H1 (cell line): ENCODE data around the gene HMGB3. TPM values are rescaled to one million over a fixed set of nuclear protein-coding genes. Genes with fewer than 3 reads are reported as not detected.

Experiments used
- CTCF ChIA-PET: fragments of 300-600 bp; sonication (Branson Sonifier 250); formaldehyde crosslinking; loops from one replicate; lab custom pipeline; 2021; ENCODE audit not compliant: partially characterized antibody; lab: Charles Lee
- POLR2A ChIA-PET: fragments of 300-600 bp; sonication (Branson Sonifier 250); formaldehyde crosslinking; loops from one replicate; lab custom pipeline; 2021; ENCODE audit warnings: inconsistent platforms; ENCODE audit not compliant: partially characterized antibody; lab: Charles Lee
- DNase-seq, 2 experiments: peaks; one replicate each; pipeline versions ENCODE4 v3.0.0 to v3.0.0-alpha.2; 2010 to 2022; ENCODE audit warnings: low spot score in 2 of 2, low read depth in 1 of 2, mixed read lengths in 1 of 2
- FAIRE-seq: peaks from 2 replicates; lab custom pipeline; 2011; peaks lifted over from hg19 to GRCh38; lab: Jason Lieb, UNC
- H2AFZ ChIP-seq: 2 replicates; pipeline ENCODE4 v1.8.1; 2012; ENCODE audit warnings: low read length, inconsistent platforms
- H2AK5ac ChIP-seq: 2 replicates; pipeline ENCODE4 v1.6.1; 2013; ENCODE audit warnings: low read depth, low read length
- H2BK120ac ChIP-seq: replicated peaks from 2 replicates; pipeline ENCODE3; 2013; ENCODE audit warnings: low read depth, low read length, inconsistent platforms
- H2BK12ac ChIP-seq: 2 replicates; pipeline ENCODE4 v1.6.1; 2013; ENCODE audit warnings: low read depth, low read length
- H2BK15ac ChIP-seq: 2 replicates; pipeline ENCODE4 v1.6.1; 2013; ENCODE audit warnings: low read length
- H2BK20ac ChIP-seq: 2 replicates; pipeline ENCODE4 v1.6.1; 2013; ENCODE audit warnings: low read length
- H2BK5ac ChIP-seq: 2 replicates; pipeline ENCODE4 v1.6.1; 2013; ENCODE audit warnings: low read depth, low read length
- H3K14ac ChIP-seq: 2 replicates; pipeline ENCODE4 v1.6.1; 2013; ENCODE audit warnings: inconsistent platforms; ENCODE audit not compliant: insufficient read length
- H3K18ac ChIP-seq: 2 replicates; pipeline ENCODE4 v1.6.1; 2013; ENCODE audit warnings: low read length; ENCODE audit errors: extremely low read depth
- H3K23ac ChIP-seq: 2 replicates; pipeline ENCODE4 v1.6.1; 2013; ENCODE audit warnings: inconsistent platforms; ENCODE audit not compliant: insufficient read length
- H3K23me2 ChIP-seq: 2 replicates; pipeline ENCODE4 v1.6.1; 2013; ENCODE audit warnings: low read depth, low read length
- H3K27ac ChIP-seq: 2 replicates; pipeline ENCODE4 v1.6.1; 2011; ENCODE audit warnings: low read depth, low read length, inconsistent platforms
- H3K27me3 ChIP-seq, 4 experiments: replicated peaks in 1 of 4; 1 replicate in 1 of 4; 2 replicates in 3 of 4; pipeline versions ENCODE4 v1.6.1 to v1.8.1; 2011 to 2013; ENCODE audit warnings: low read length in 3 of 4, mild to moderate bottlenecking in 3 of 4, inconsistent platforms in 2 of 4, mixed read lengths in 2 of 4, moderate library complexity in 1 of 4; ENCODE audit not compliant: control insufficient read depth in 3 of 4, insufficient read depth in 3 of 4; ENCODE audit errors: extremely low read depth in 1 of 4
- H3K36me3 ChIP-seq, 4 experiments: 2 replicates each; pipeline versions ENCODE4 v1.6.1 to v1.8.1; 2011 to 2013; ENCODE audit warnings: mild to moderate bottlenecking in 4 of 4, low read length in 3 of 4, moderate library complexity in 2 of 4, control low read depth in 1 of 4, inconsistent platforms in 1 of 4; ENCODE audit not compliant: insufficient read depth in 4 of 4, control insufficient read depth in 2 of 4
- H3K4ac ChIP-seq: replicated peaks from 2 replicates; pipeline ENCODE3; 2013; ENCODE audit warnings: low read length, low read depth, mixed read lengths, inconsistent platforms; ENCODE audit not compliant: insufficient read length
- H3K4me1 ChIP-seq, 4 experiments: replicated peaks in 1 of 4; 1 replicate in 1 of 4; 2 replicates in 3 of 4; pipeline versions ENCODE4 v1.6.1 to v1.8.1; 2011 to 2013; ENCODE audit warnings: low read length in 3 of 4, inconsistent platforms in 2 of 4, mixed read lengths in 1 of 4; ENCODE audit not compliant: insufficient read depth in 4 of 4, control insufficient read depth in 3 of 4
- H3K4me2 ChIP-seq, 2 experiments: 2 replicates each; pipeline versions ENCODE4 v1.6.1 to v1.8.1; 2011 to 2013; ENCODE audit warnings: low read depth in 2 of 2, low read length in 2 of 2, control low read depth in 1 of 2, inconsistent platforms in 1 of 2, mild to moderate bottlenecking in 1 of 2; ENCODE audit not compliant: insufficient read depth in 1 of 2
- H3K4me3 ChIP-seq, 4 experiments: fragments of 200-600, 300-600 bp in 1 of 4; sonication (generic), shearing (Covaris generic), sonication (Bioruptor Twin) in 1 of 4; 2 replicates each; pipeline versions ENCODE4 v1.5.1 to v1.8.1; 2011 to 2016; ENCODE audit warnings: low read length in 4 of 4, low read depth in 3 of 4, control low read depth in 2 of 4, inconsistent platforms in 2 of 4, mild to moderate bottlenecking in 2 of 4, mixed read lengths in 1 of 4, moderate library complexity in 1 of 4; ENCODE audit not compliant: insufficient read depth in 2 of 4; ENCODE audit errors: extremely low read depth in 1 of 4
- H3K56ac ChIP-seq: replicated peaks from 2 replicates; pipeline ENCODE3; 2013; ENCODE audit warnings: low read depth, mild to moderate bottlenecking, mixed read lengths, low read length, inconsistent platforms; ENCODE audit not compliant: insufficient read length
- H3K79me1 ChIP-seq: 2 replicates; pipeline ENCODE4 v1.6.1; 2013; ENCODE audit warnings: low read depth, low read length, control low read depth
- H3K79me2 ChIP-seq, 2 experiments: 2 replicates each; pipeline versions ENCODE4 v1.6.1 to v1.8.1; 2012 to 2013; ENCODE audit warnings: low read length in 2 of 2, mild to moderate bottlenecking in 2 of 2, inconsistent platforms in 1 of 2; ENCODE audit not compliant: insufficient read depth in 2 of 2, control insufficient read depth in 1 of 2
- H3K9ac ChIP-seq, 4 experiments: replicated peaks in 1 of 4; 1 replicate in 1 of 4; 2 replicates in 3 of 4; pipeline versions ENCODE4 v1.6.1 to v1.8.1; 2011 to 2013; ENCODE audit warnings: low read depth in 3 of 4, low read length in 3 of 4, control low read depth in 2 of 4, mild to moderate bottlenecking in 2 of 4, moderate library complexity in 2 of 4, inconsistent platforms in 1 of 4; ENCODE audit errors: extremely low read depth in 1 of 4
- H3K9me3 ChIP-seq, 2 experiments: 2 replicates each; pipeline versions ENCODE4 v1.6.1 to v1.8.1; 2012 to 2013; ENCODE audit warnings: mild to moderate bottlenecking in 2 of 2, moderate library complexity in 2 of 2, control low read depth in 1 of 2, inconsistent platforms in 1 of 2, low read depth in 1 of 2, low read length in 1 of 2, mixed read lengths in 1 of 2; ENCODE audit not compliant: insufficient read depth in 2 of 2
- H4K20me1 ChIP-seq, 2 experiments: replicated peaks in 1 of 2; 2 replicates each; pipeline versions ENCODE3 to v1.8.1; 2011 to 2013; ENCODE audit warnings: inconsistent platforms in 2 of 2, low read length in 2 of 2, mild to moderate bottlenecking in 1 of 2; ENCODE audit not compliant: insufficient read depth in 2 of 2, control insufficient read depth in 1 of 2
- H4K5ac ChIP-seq: 2 replicates; pipeline ENCODE4 v1.6.1; 2013; ENCODE audit warnings: low read length, low read depth, mixed read lengths, inconsistent platforms; ENCODE audit not compliant: insufficient read length
- H4K8ac ChIP-seq: 2 replicates; pipeline ENCODE4 v1.8.0; 2013; ENCODE audit warnings: mild to moderate bottlenecking, moderate library complexity, low read length, inconsistent platforms; ENCODE audit not compliant: insufficient read depth; ENCODE audit errors: extremely low read depth
- H4K91ac ChIP-seq: replicated peaks from 2 replicates; pipeline ENCODE3; 2013; ENCODE audit warnings: low read length, mixed read lengths, inconsistent platforms; ENCODE audit not compliant: insufficient read length
- ASH2L ChIP-seq: fragments of 200-600, 300-600 bp; sonication (generic); IDR thresholded peaks from one replicate; pipeline ENCODE4 v1.7.1; 2017; ENCODE audit warnings: low read length
- ATF2 ChIP-seq: IDR thresholded peaks from 2 replicates; pipeline ENCODE4 v1.6.1; 2012; ENCODE audit warnings: low read length, inconsistent platforms
- CBX8 ChIP-seq: fragments of 300-800, 300-1000 bp; sonication (generic); IDR thresholded peaks from 2 replicates; pipeline ENCODE4 v1.7.1; 2016; ENCODE audit warnings: low read depth, low read length, borderline replicate concordance
- CHD1 ChIP-seq: IDR thresholded peaks from 2 replicates; pipeline ENCODE4 v1.6.1; 2012; ENCODE audit warnings: low read depth, low read length, improper control_type of control experiment
- CHD2 ChIP-seq: IDR thresholded peaks from 2 replicates; pipeline ENCODE4 v1.6.1; 2012; ENCODE audit warnings: low read length, improper control_type of control experiment
- CREB1 ChIP-seq: IDR thresholded peaks from 2 replicates; pipeline ENCODE4 v1.6.1; 2012; ENCODE audit warnings: inconsistent platforms
- EP300 ChIP-seq, 2 experiments: IDR thresholded peaks; 1 replicate in 1 of 2; 2 replicates in 1 of 2; pipeline ENCODE4 v1.6.1; 2011 to 2012; ENCODE audit warnings: low read depth in 2 of 2, low read length in 2 of 2, mild to moderate bottlenecking in 2 of 2, borderline replicate concordance in 1 of 2, inconsistent platforms in 1 of 2, moderate library complexity in 1 of 2
- GABPA ChIP-seq: IDR thresholded peaks from 2 replicates; pipeline ENCODE4 v1.6.1; 2011; ENCODE audit warnings: mild to moderate bottlenecking, low read length, moderate library complexity, borderline replicate concordance; ENCODE audit not compliant: insufficient read depth
- KDM5A ChIP-seq: fragments of 200-600 bp; IDR thresholded peaks from 2 replicates; pipeline ENCODE4 v1.7.1; 2012; ENCODE audit warnings: mild to moderate bottlenecking, low read length, inconsistent platforms, mixed read lengths
- MAFK ChIP-seq: IDR thresholded peaks from 2 replicates; pipeline ENCODE4 v1.6.1; 2012; ENCODE audit warnings: low read depth, mild to moderate bottlenecking, improper control_type of control experiment, low read length
- NRF1 ChIP-seq: IDR thresholded peaks from 2 replicates; pipeline ENCODE4 v1.6.1; 2011; ENCODE audit warnings: mild to moderate bottlenecking, low read depth, low read length, improper control_type of control experiment
- POLR2A ChIP-seq, 2 experiments: IDR thresholded peaks; 1 replicate in 1 of 2; 2 replicates in 1 of 2; pipeline ENCODE4 v1.6.1; 2011; ENCODE audit warnings: low read depth in 2 of 2, low read length in 2 of 2, mild to moderate bottlenecking in 2 of 2; ENCODE audit errors: control extremely low read depth in 1 of 2
- POU5F1 ChIP-seq: IDR thresholded peaks from 2 replicates; pipeline ENCODE4 v1.6.1; 2011; ENCODE audit warnings: low read depth, mild to moderate bottlenecking, low read length, moderate library complexity
- WGBS, 2 experiments: shearing (Covaris generic) in 1 of 2; methylation state at CpG; one replicate each; pipeline versions ENCODE4 v1.1.6 to v1.1.7; 2013 to 2015; ENCODE audit warnings: low lambda C conversion rate in 2 of 2, mixed read lengths in 2 of 2, inconsistent platforms in 1 of 2, low coverage in 1 of 2, missing lambda C conversion rate in 1 of 2; ENCODE audit not compliant: insufficient replicate concordance in 2 of 2, insufficient coverage in 1 of 2, insufficient read length in 1 of 2; ENCODE audit errors: extremely low coverage in 1 of 2, missing lambda C conversion rate in 1 of 2; 5-methylcytosine and 5-hydroxymethylcytosine counted together
- polyA plus RNA-seq, 7 experiments: library from polyadenylated mRNA; depleted of rRNA in 3 of 7; stranded (reverse) in 5 of 7; unstranded in 2 of 7; fragments of >200 nt in 5 of 7; fragments of 200-250 nt in 2 of 7; gene quantifications; 1 replicate in 5 of 7; 2 replicates in 1 of 7; 4 replicates in 1 of 7; pipeline versions ENCODE4 v1.2.1 to v1.2.3, GENCODE V29; 2011 to 2013; ENCODE audit warnings: missing spikeins in 2 of 7, mixed read lengths in 2 of 7
- total RNA-seq: library from RNA; stranded (reverse); fragmentation: NEBNext Ultra II Directional; extraction: Animal tissue kit (Norgen Biotek cat#: 25700); gene quantifications from 2 replicates; pipeline ENCODE4 v1.2.1, GENCODE V29; 2021

Gene HMGB3
- total and polyA plus RNA-seq, 2 of the 8 experiments (the other 6 are each of a cell fraction or from before 2014, with no cell fraction given), result 55.8 to 346 TPM

GRCh38 chrX:150967786-150968185 lies 15.3 kb upstream of the HMGB3 start:
- no peak overlapping the region for H2BK15ac ChIP-seq
- no peak overlapping the region for H4K5ac ChIP-seq
- H2BK5ac ChIP-seq, result no peak overlapping the region
- no peak for FAIRE-seq
- no peaks in the 10 kb centered on the region for H3K36me3 ChIP-seq
- WGBS, 2 experiments, result 75% methylated on average over 6 of the region's 10 CpGs; no CpG with 5 or more reads in 1 of the 2 experiments
- H2AFZ ChIP-seq, result no peak overlapping the region
- H3K23ac ChIP-seq, result no peak overlapping the region
- no peak overlapping the region for H3K27ac ChIP-seq
- no peaks in the 10 kb centered on the region for H3K79me1 ChIP-seq
- no peaks in the 10 kb centered on the region for H3K27me3 ChIP-seq
- peaks cover 0 to 4% (median 2%) of the 10 kb centered on the region in 4 experiments; a peak in 3 of 7 replicates for H3K4me1 ChIP-seq
- no peak overlapping the region for H3K4me3 ChIP-seq
- no peak overlapping the region for H3K18ac ChIP-seq
- H2AK5ac ChIP-seq, result no peak overlapping the region
- H4K8ac ChIP-seq, result no peak overlapping the region
- DNase-seq, result no peak
- H3K9ac ChIP-seq, result no peak overlapping the region
- no peak overlapping the region for H3K4me2 ChIP-seq
- H4K20me1 ChIP-seq, result no peaks in the 10 kb centered on the region
- H2BK12ac ChIP-seq, result no peak overlapping the region
- ChIA-PET CTCF (interaction anchor here (0.9 to 1.6 kb wide), 2 partner anchors 25 to 68 kb away, joined by 3 read pairs; no protein-coding TSS in a partner anchor), POLR2A (interaction anchor here (1.0 to 1.3 kb wide), 3 partner anchors 15 to 34 kb away, joined by 3 to 4 read pairs (median 3); partner anchors contain the start of gene HMGB3)
- H2BK20ac ChIP-seq, result no peak overlapping the region
- H2BK120ac ChIP-seq, result no peak overlapping the region
- H4K91ac ChIP-seq, result no peak overlapping the region
- H3K9me3 ChIP-seq, result no peaks in the 10 kb centered on the region
- no peaks in the 10 kb centered on the region for H3K23me2 ChIP-seq
- no peaks in the 10 kb centered on the region for H3K79me2 ChIP-seq
- no peak overlapping the region for H3K56ac ChIP-seq
- no peak overlapping the region for H3K4ac ChIP-seq
- no peak overlapping the region for H3K14ac ChIP-seq
- TF ChIP-seq CHD2 (no peak), CREB1 (no peak), POLR2A (IDR thresholded peaks at IDR 0.05; ENCODE audit: control extremely low read depth in 1 of 2, low read depth in 2 of 2, low read length in 2 of 2) (no peak), ASH2L (no peak), POU5F1 (no peak), EP300 (IDR thresholded peaks at IDR 0.05; ENCODE audit: borderline replicate concordance in 1 of 2, low read depth in 2 of 2, low read length in 2 of 2) (no peak), NRF1 (no peak), KDM5A (no peak), GABPA (no peak), MAFK (no peak), ATF2 (no peak), CBX8 (no peak), CHD1 (no peak)
